Esophagus squamous epithelium (tissue), 4 donors: Measurements from ENCODE around the gene CIAO3.

Source experiments
- CTCF ChIP-seq, 6 experiments: fragments of 450-650 bp in 4 of 6; fragments of 200-600 bp in 2 of 6; sonication (generic) in 2 of 6; IDR thresholded peaks; one replicate each; pipeline ENCODE4 v1.5.1; 2016 to 2019; ENCODE audit warnings: antibody characterized with exemption in 6 of 6, mild to moderate bottlenecking in 4 of 6, moderate library complexity in 4 of 6
- POLR2A ChIP-seq, 4 donors: fragments of 450-650 bp; IDR thresholded peaks; one replicate each; pipeline ENCODE4 v1.6.1; 2017; ENCODE audit warnings: antibody characterized with exemption in 4 of 4, mild to moderate bottlenecking in 4 of 4, moderate library complexity in 3 of 4

GRCh38 chr16:703406-703805 is 37.4 kb downstream of the CIAO3 start:
- TF ChIP-seq CTCF (IDR thresholded peaks at IDR 0.05) = no peak
- no peak for TF ChIP-seq POLR2A (IDR thresholded peaks at IDR 0.05)
